Measurements from ENCODE around the gene FANCI.

FANCI gene

DNA sequence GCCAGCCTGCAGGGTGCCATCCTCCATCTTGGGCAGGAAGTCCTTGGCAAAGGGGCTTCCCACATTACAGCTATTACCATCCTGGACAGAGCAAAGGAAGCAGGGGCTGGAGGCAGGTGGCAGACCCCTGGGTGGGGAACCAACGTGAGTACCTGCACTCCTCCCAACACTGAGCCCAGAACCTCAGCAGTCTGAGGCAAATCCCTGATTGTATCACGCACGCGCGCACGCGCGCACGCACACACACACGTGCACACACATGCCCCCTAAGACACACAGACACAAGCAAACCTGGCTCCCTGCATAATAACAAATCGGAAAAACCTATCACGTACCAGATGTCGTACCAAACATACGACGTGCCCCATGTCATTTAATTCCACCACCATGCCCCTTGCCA lies 79.0 kb downstream of the FANCI start:
- no peak for DNase-seq (ENCODE audit: low read depth)

DNA sequence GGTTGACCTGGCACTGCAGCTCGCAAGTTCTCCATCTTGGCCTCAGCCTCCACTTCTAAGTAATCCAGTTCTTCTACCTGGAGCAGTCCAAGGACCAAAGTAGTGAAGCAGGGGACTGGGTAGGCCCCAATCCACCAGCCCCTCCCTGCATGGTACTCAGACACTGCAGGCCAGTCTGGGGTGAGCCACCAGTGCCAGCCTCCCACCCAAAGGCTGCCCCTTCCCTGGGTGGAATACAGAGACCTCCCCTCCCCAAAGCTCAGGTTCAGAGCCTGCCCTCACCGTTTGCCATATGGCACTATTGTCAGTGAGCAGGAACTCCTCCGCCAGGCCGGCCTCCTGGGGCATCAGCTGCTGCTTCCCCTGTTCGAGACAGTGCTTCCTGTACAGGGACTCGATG lies 80.0 kb downstream of the FANCI start:
- TF ChIP-seq, protein P1, sequence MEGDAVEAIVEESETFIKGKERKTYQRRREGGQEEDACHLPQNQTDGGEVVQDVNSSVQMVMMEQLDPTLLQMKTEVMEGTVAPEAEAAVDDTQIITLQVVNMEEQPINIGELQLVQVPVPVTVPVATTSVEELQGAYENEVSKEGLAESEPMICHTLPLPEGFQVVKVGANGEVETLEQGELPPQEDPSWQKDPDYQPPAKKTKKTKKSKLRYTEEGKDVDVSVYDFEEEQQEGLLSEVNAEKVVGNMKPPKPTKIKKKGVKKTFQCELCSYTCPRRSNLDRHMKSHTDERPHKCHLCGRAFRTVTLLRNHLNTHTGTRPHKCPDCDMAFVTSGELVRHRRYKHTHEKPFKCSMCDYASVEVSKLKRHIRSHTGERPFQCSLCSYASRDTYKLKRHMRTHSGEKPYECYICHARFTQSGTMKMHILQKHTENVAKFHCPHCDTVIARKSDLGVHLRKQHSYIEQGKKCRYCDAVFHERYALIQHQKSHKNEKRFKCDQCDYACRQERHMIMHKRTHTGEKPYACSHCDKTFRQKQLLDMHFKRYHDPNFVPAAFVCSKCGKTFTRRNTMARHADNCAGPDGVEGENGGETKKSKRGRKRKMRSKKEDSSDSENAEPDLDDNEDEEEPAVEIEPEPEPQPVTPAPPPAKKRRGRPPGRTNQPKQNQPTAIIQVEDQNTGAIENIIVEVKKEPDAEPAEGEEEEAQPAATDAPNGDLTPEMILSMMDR (IDR thresholded peaks at IDR 0.05; ENCODE audit: insufficient read depth, low read depth, low read length, missing control alignments), result no peak
- DNase-seq (ENCODE audit: low read depth), result no peak
- H3K4me3 ChIP-seq (ENCODE audit: low read depth, low read length), result no peak overlapping the region

More for the DNA sequence above, 79.0 kb downstream of the FANCI start:
- no peak overlapping the region for H3K4me3 ChIP-seq (ENCODE audit: low read depth, low read length)
- TF ChIP-seq, protein P1 (IDR thresholded peaks at IDR 0.05; ENCODE audit: insufficient read depth, low read depth, low read length, missing control alignments), result no peak

DNA sequence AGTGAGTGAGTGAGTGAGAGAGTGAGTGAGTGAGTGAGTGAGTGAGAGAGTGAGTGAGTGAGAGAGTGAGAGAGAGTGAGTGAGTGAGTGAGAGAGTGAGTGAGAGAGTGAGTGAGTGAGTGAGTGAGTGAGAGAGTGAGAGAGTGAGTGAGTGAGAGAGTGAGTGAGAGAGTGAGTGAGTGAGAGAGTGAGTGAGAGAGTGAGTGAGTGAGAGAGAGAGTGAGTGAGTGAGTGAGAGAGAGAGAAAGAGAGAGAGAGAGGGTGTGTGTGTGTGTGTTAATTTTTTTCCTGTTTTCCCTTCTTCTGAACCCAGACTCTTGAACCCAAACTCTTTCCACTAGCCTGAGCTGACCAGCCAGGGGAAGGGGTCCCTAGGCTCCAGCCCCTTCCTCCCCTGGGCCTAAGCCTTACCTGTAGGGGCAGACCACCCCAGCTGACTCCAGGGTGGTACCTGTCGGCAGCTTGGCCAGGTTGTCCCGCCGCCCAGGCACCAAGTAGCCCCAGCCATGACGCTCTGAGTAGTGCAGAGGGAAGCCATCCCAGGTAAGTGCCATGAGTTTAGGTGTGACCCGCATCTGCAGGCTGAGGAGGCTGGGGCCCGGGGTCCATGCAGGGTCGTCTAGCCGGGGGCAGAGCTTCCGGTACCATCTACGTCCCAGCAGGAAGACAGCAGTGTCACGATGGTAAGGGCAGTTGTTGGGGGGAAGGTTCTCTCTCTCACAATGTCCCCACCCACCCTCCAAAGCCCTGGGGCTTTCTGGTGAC lies 81.4 kb downstream of the FANCI start:
- H3K4me3 ChIP-seq (ENCODE audit: low read depth, low read length), result no peak overlapping the region
- TF ChIP-seq, protein P1 (IDR thresholded peaks at IDR 0.05; ENCODE audit: insufficient read depth, low read depth, low read length, missing control alignments), result no peak
- DNase-seq (ENCODE audit: low read depth), result no peak

DNA sequence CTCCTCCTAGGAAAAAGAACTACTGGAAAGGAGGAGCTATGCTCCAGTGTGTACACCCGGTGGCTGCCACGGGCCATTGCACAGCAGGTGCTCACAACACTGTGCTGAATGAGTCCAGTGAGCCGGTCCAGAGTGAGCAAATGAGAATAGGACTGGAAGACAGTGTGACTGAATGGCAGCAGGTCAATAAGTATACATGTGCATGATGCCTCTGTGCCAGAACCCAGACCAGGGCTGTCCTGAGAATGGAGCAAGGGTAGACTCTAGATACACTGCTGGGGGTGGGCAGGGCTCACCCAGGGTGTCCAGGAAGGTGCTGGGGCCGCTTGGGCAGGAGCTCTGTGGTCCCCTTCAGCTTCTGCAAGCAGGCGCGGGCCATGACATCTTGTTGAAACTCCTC lies 82.5 kb downstream of the FANCI start:
- TF ChIP-seq, protein P1 (IDR thresholded peaks at IDR 0.05; ENCODE audit: insufficient read depth, low read depth, low read length, missing control alignments), result no peak
- no peak for DNase-seq (ENCODE audit: low read depth)
- no peak overlapping the region for H3K4me3 ChIP-seq (ENCODE audit: low read depth, low read length)

DNA sequence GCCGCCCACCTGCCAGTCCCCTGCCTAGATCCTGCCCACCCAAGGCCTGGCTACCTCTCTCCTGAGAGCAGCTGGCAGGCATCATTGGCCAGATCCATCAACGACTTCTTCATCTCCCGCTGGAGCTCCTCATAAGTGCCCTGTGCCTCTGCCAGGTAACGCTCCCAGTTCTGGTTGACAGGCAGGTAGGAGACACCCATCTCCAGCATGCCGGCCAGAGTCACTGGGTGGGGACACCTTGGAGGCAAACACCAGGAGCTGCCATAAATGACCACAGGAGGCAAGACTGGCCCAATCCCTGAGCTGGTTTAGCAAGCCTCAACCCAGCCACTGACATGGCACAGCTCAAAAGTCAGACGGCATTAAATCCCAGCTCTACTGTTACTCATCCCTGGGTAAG lies 83.3 kb downstream of the FANCI start:
- DNase-seq (ENCODE audit: low read depth), result no peak
- H3K4me3 ChIP-seq (ENCODE audit: low read depth, low read length), result no peak overlapping the region
- TF ChIP-seq, protein P1 (IDR thresholded peaks at IDR 0.05; ENCODE audit: insufficient read depth, low read depth, low read length, missing control alignments), result no peak

DNA sequence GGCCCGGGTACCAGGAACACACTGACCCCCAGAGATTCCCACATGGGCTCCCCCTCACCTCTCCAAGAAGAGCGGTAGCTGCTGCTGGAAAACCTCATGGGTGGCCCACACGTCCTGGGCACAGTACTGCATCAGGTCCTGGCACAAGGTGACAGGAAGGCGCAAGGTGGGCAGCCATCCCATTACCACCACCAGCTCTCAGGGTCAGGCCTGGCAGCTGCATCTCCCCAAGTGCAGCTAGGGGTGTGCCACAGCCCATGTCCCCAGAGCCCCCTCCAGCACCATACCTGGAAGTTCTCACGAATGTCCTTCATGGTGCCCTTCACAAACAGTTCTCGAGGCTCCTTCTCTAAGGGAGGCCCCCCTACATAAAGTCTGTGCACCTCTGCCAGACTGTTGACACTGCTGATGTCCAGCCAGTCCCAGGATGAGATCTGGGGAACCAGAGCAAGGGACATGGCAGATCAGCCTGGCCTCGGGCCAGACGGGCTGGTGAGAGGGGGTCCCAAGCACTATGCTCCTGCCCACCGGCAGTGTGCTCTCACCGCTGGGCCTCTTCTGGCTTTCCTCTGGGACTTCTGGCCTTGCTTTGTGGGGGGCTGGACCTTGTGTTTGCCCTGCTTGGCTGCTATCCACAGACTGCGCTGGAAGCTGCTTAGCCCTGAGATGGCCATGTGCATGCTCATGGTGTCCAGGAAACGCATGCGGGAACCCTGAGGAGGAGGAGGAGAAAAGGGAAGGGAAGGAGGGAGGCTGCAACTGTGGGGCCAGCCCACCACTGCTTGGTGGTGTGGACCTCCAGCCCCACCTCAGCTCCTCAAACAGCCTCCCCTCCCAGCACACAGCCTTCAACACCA lies 84.8 kb downstream of the FANCI start:
- no peak overlapping the region for H3K4me3 ChIP-seq (ENCODE audit: low read depth, low read length)
- TF ChIP-seq, protein P1 (IDR thresholded peaks at IDR 0.05; ENCODE audit: insufficient read depth, low read depth, low read length, missing control alignments), result no peak
- DNase-seq (ENCODE audit: low read depth), result no peak
